Neural cell (in vitro differentiated cells): ENCODE measurements around the gene CNNM1. TPM values are rescaled to one million over a fixed set of nuclear protein-coding genes. Genes with fewer than 3 reads are reported as not detected.

Experiments used
- H2AFZ ChIP-seq: fragments of 200-600, 300-800 bp; sonication (generic), shearing (Covaris generic); 2 replicates; pipeline ENCODE4 v1.6.0; 2014; ENCODE audit warnings: low read depth, mild to moderate bottlenecking, antibody characterized with exemption, low read length, moderate library complexity
- H3F3A ChIP-seq: fragments of 200-600 bp; shearing (Covaris generic); 2 replicates; pipeline ENCODE4 v1.6.1; 2016; ENCODE audit warnings: mild to moderate bottlenecking, moderate library complexity, mixed read lengths, antibody characterized with exemption, low read length; ENCODE audit not compliant: insufficient read depth, poor library complexity, severe bottlenecking
- H3K27ac ChIP-seq: fragments of 200-600, 300-800 bp; sonication (generic), shearing (Covaris generic); 2 replicates; pipeline ENCODE4 v1.5.1; 2014; ENCODE audit warnings: mild to moderate bottlenecking, low read length, moderate library complexity
- H3K27me3 ChIP-seq: fragments of 300-800, 200-600 bp; sonication (generic), shearing (Covaris generic); 2 replicates; pipeline ENCODE4 v1.6.0; 2014; ENCODE audit warnings: mild to moderate bottlenecking, low read depth, low read length, moderate library complexity; ENCODE audit not compliant: insufficient read depth
- H3K36me3 ChIP-seq: fragments of 300-800, 200-600 bp; sonication (generic), shearing (Covaris generic); 2 replicates; pipeline ENCODE4 v1.5.1; 2014; ENCODE audit warnings: mild to moderate bottlenecking, antibody characterized with exemption, low read length, moderate library complexity; ENCODE audit not compliant: insufficient read depth
- H3K4me2 ChIP-seq: fragments of 300-800, 200-600 bp; sonication (generic), shearing (Covaris generic); 2 replicates; pipeline ENCODE4 v1.6.0; 2014; ENCODE audit warnings: mild to moderate bottlenecking, low read length
- H3K4me3 ChIP-seq: fragments of 300-800, 200-600 bp; sonication (generic), shearing (Covaris generic); 2 replicates; pipeline ENCODE4 v1.5.1; 2014; ENCODE audit warnings: mild to moderate bottlenecking, low read length, moderate library complexity
- H3K79me2 ChIP-seq: fragments of 200-600 bp; shearing (Covaris generic); replicated peaks from 2 replicates; pipeline ENCODE4 v1.6.0; 2014; ENCODE audit warnings: mild to moderate bottlenecking, low read length, moderate library complexity; ENCODE audit not compliant: insufficient read depth
- H3K9ac ChIP-seq: fragments of 300-800, 200-600 bp; sonication (generic), shearing (Covaris generic); 2 replicates; pipeline ENCODE4 v1.6.1; 2016; ENCODE audit warnings: mild to moderate bottlenecking, low read length, mixed read lengths
- H3K9me2 ChIP-seq: fragments of 200-600 bp; shearing (Covaris generic); 2 replicates; pipeline ENCODE4 v1.6.1; 2016; ENCODE audit warnings: mild to moderate bottlenecking, low read length, mixed read lengths; ENCODE audit not compliant: insufficient read depth
- H3K9me3 ChIP-seq: fragments of 200-600, 300-800 bp; sonication (generic), shearing (Covaris generic); 2 replicates; pipeline ENCODE4 v1.6.1; 2016; ENCODE audit warnings: mild to moderate bottlenecking, mixed run types, low read length, moderate library complexity, mixed read lengths
- H4K20me1 ChIP-seq: fragments of 200-600 bp; shearing (Covaris generic); 2 replicates; pipeline ENCODE4 v1.6.1; 2016; ENCODE audit warnings: mild to moderate bottlenecking, mixed run types; ENCODE audit not compliant: insufficient read depth
- CTCF ChIP-seq: fragments of 450-650 bp; IDR thresholded peaks from 2 replicates; pipeline ENCODE4 v1.5.1; 2014; ENCODE audit warnings: antibody characterized with exemption, mild to moderate bottlenecking, moderate library complexity; ENCODE audit not compliant: poor library complexity, severe bottlenecking
- EP300 ChIP-seq: fragments of 450-650 bp; conservative IDR thresholded peaks from 2 replicates; pipeline ENCODE4 v1.6.1; 2014; ENCODE audit warnings: antibody characterized with exemption, mild to moderate bottlenecking, moderate library complexity; ENCODE audit not compliant: poor library complexity, severe bottlenecking
- EZH2 ChIP-seq: fragments of 200-600, 300-800 bp; shearing (Covaris generic), sonication (generic); IDR thresholded peaks from 2 replicates; pipeline ENCODE4 v1.6.1; 2014; ENCODE audit warnings: antibody characterized with exemption, low read length, borderline replicate concordance, mild to moderate bottlenecking; ENCODE audit not compliant: insufficient read depth, poor library complexity, severe bottlenecking
- MXI1 ChIP-seq: fragments of 450-650 bp; conservative IDR thresholded peaks from 2 replicates; pipeline ENCODE4 v1.6.1; 2014; ENCODE audit warnings: antibody characterized with exemption, mild to moderate bottlenecking; ENCODE audit not compliant: poor library complexity, severe bottlenecking
- POLR2AphosphoS5 ChIP-seq: IDR thresholded peaks from 2 replicates; pipeline ENCODE4 v1.6.1; 2012
- RAD21 ChIP-seq: fragments of 450-650 bp; conservative IDR thresholded peaks from 2 replicates; pipeline ENCODE4 v1.6.1; 2014; ENCODE audit warnings: antibody characterized with exemption, mild to moderate bottlenecking, moderate library complexity
- REST ChIP-seq: IDR thresholded peaks from 2 replicates; pipeline ENCODE4 v1.6.1; 2012; ENCODE audit warnings: borderline replicate concordance
- SMC3 ChIP-seq: fragments of 450-650 bp; conservative IDR thresholded peaks from 2 replicates; pipeline ENCODE4 v1.6.1; 2014; ENCODE audit warnings: antibody characterized with exemption, mild to moderate bottlenecking, moderate library complexity; ENCODE audit not compliant: poor library complexity
- TAF1 ChIP-seq: IDR thresholded peaks from 2 replicates; pipeline ENCODE4 v1.6.1; 2012; ENCODE audit warnings: low read depth
- polyA plus RNA-seq: library from polyadenylated mRNA; depleted of rRNA; stranded (reverse); fragments of >200 nt; gene quantifications from 2 replicates; pipeline ENCODE4 v1.2.3, GENCODE V29; 2014

CNNM1 gene
- polyA plus RNA-seq, 1 donor from 2014 or later, result 1.5 TPM

GRCh38 chr10:99341248-99341647, 12.1 kb downstream of the CNNM1 start:
- TF ChIP-seq EP300 (no peak), MXI1 (no peak), RAD21 (no peak), CTCF (no peak), SMC3 (no peak), TAF1 (no peak), REST (no peak), EZH2 (no peak), POLR2AphosphoS5 (no peak)
- Histone ChIP-seq H2AFZ (no peak overlapping the region), H3K27ac (peak overlapping the region; percentile 62), H3K9ac (no peak overlapping the region), H3K27me3 (no peaks in the 10 kb centered on the region), H3F3A (no peaks in the 10 kb centered on the region), H3K79me2 (no peaks in the 10 kb centered on the region), H3K4me3 (peak overlapping the region; percentile 15), H3K36me3 (no peaks in the 10 kb centered on the region), H3K9me2 (no peaks in the 10 kb centered on the region), H4K20me1 (no peaks in the 10 kb centered on the region), H3K9me3 (peaks cover 3% of the 10 kb centered on the region), H3K4me2 (no peak overlapping the region)

- TF ChIP-seq REST (no peak), RAD21 (no peak), EP300 (peak; percentile 30), EZH2 (no peak), MXI1 (no peak), CTCF (no peak), POLR2AphosphoS5 (no peak)
- Histone ChIP-seq H3K79me2 (no peaks in the 10 kb centered on the region), H2AFZ (no peak overlapping the region), H3K4me2 (peak overlapping the region; percentile 9), H3F3A (no peaks in the 10 kb centered on the region), H3K9me3 (peaks cover 3% of the 10 kb centered on the region), H3K9me2 (no peaks in the 10 kb centered on the region), H3K27me3 (no peaks in the 10 kb centered on the region), H3K27ac (peak overlapping the region; percentile 62), H3K4me3 (peak overlapping the region; percentile 15), H4K20me1 (no peaks in the 10 kb centered on the region), H3K36me3 (no peaks in the 10 kb centered on the region), H3K9ac (peak overlapping the region; percentile 15)
These were observed 12.8 kb downstream of the CNNM1 start for GRCh38 chr10:99341860-99342490.
